ENCODE data around the gene SLC10A3.

Gene SLC10A3

DNA sequence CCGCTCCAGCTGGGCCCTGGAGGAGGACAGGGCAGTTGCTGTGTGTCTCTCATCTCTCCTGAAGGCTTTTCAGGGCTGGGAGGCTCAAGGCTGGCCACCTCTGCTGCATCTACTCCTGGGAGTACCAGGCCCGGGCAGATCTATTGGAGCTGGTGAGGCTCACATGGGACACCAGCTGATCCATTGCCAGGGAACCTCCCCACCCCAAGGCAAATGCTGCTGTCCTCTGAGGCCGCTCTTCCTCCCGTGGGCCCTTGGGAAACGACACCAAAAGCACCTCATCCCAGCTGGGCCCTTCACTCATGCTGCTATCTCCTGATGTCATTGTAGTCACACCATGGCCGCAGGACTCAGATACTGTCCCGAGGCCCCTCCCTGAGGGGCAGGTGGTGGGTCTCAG is 7.6 kb downstream of the SLC10A3 start:
- no peak for DNase-seq

- DNase-seq: no peak
Observed at GRCh38 chrX:154481911-154482601, 8.4 kb downstream of the SLC10A3 start.

GRCh38 chrX:154481195-154481594 is 9.2 kb downstream of the SLC10A3 start:
- no peak for DNase-seq

GRCh38 chrX:154478728-154479622 is 11.5 kb downstream of the SLC10A3 start, which contains the start of gene LAGE3:
Gene LAGE3, minus strand, starts transcription at chrX:154479281. Its CDS starts 366 bp downstream, at chrX:154478915.
- DNase-seq: peak; percentile 82 to 92 (median 89)

DNA sequence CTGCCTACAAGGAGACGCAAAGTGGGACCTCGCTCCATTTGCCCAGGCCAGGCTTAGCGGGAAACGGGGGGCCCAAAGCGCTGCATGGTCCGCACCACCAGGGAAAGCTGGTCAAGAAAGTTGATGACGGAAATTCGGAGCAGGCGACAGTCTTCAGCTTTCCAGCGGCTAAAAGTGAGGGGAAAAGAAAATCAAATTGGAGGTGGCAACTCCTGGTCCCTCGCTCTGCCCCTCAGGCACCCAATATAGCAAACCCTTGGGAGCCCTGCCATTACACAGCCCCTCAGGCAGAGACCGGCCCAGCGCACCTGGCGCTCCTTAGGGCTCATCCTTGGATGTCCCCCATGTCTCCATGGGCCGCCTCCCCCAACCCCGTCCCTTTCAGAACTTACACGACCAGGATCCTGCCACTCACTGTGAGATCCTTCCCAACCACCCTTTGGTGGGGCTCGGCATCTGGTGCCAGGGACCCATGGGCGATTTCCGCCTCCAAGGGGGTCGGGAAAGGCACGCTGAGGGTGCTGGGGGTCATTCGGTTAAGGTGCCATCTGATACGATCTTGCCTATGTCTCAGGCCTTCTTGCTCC is 12.4 kb downstream of the SLC10A3 start:
- no peak for DNase-seq

DNA sequence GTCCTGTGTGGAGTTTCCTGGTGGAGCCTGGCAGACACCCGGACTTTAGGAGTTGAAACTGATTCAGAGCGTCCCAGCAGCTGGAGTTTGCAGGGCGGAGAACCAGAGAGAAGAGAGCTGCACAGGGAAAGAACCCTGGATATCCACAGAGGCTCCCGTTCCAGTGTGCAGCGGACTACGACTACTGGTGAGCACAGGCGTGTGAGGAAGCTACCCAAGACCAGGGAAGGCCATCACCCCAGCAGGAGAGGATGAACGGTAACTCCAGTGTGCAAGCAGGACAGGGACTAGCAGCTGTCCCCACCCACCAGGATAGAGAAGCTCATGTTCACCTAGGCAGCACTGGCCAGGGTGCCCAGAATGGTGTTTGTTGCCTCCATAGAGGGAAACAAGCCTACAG is 13.6 kb downstream of the SLC10A3 start:
- no peak for DNase-seq

DNA sequence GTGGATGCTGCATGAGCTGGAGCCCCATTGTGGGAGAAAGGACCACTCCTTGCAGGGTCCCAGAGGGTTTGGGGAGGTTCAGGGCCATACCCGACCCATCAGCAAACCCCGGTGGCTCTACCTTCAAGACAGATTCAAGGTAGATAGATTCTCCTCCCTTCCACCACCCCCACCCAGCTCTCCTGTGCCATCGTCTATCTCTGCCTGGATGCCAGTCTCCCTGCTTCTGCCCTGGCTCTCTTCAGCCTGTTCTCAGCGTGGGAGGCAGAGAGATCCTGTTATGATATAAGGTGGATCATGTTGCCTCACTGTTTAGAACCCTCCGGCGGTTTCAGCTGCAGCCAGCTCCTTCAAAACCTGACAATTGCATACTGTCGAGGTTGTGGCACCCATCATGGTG is 16.7 kb downstream of the SLC10A3 start:
- DNase-seq: no peak

DNA sequence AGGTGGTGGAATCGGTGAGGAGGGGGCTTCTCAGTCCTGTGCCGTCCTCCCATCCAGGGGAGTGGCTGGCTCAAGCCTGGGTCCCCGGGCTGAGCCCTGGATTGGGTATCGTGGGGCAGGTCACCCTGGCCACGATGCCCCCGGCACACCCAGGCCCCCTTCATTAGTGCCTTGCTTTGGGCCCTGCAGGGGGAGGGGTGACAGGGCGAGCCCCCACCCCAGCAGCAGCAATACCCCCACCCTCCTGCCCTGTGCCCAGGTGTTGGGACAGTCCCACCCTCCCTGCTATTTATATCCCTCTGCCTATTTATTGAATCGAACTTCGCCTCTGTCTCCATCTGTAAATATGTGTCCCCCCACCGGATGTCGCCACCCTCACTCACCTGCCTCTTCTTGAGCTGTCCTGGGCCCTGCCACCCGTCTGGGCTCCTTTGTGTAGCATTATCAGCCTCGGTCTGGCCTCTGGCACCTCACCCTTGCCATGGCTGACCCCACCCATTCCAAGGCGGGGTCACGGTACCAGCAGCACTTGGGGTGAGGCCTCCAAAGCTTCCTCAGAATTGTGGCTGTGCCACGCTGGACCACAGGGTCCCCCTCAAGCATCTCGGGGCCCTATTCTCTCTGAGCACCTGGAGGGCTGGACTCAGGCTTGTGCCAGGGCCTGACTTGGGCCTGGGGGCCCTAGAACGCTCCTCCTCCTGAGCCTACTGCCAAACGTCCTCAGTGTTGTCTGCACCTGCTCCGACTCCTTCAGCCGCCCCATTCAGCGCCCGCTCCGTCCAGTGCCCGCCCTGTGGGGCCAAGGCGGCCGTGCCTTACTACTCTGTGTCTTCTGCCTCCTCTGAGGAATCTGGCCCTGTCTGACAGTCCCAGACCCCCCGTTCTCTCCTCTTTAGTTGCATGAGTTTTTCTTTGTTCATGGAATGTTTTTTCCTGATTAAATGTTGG is 17.5 kb downstream of the SLC10A3 start:
- no peak for DNase-seq

GRCh38 chrX:154471839-154472684 is 18.4 kb downstream of the SLC10A3 start:
- no peak for DNase-seq

DNA sequence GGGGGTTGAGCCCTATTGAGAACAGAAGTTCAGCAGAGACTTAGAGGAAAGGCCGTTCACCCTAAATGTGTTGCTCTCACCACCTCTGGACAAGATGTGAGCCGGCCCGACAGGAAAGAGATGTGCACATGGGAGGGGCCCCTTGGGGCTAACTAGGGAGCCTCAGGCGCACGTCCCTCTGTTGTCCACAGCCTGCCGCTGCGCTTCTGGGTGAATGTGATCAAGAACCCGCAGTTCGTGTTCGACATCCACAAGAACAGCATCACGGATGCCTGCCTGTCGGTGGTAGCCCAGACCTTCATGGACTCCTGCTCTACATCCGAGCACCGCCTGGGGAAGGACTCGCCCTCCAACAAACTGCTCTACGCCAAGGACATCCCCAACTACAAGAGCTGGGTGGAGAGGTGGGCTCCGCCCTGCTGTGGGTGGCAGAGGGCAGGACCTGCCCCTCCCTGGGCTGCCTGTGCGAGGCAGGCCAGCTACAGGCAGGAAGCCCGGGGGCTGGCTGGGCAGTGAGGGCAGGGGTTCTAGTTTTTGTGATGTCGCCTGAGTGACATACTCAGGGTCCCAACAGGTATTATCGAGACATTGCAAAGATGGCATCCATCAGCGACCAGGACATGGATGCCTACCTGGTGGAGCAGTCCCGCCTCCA is 19.4 kb downstream of the SLC10A3 start:
- no peak for DNase-seq

DNA sequence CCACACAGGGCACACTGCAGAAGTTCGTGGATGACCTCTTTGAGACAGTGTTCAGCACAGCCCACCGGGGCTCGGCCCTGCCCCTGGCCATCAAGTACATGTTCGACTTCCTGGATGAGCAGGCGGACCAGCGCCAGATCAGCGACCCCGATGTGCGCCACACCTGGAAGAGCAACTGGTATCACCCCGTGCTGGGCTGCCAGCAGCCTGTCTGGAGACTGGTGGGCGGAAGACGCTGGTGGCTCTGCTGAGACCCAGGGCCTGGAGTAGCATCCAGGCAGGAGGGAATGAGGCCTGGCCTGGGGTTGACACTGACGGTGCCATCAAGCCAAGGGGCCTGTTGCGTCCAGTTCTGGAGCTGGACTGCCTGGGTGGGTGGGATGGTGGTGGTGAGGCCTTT is 20.0 kb downstream of the SLC10A3 start:
- no peak for DNase-seq

DNA sequence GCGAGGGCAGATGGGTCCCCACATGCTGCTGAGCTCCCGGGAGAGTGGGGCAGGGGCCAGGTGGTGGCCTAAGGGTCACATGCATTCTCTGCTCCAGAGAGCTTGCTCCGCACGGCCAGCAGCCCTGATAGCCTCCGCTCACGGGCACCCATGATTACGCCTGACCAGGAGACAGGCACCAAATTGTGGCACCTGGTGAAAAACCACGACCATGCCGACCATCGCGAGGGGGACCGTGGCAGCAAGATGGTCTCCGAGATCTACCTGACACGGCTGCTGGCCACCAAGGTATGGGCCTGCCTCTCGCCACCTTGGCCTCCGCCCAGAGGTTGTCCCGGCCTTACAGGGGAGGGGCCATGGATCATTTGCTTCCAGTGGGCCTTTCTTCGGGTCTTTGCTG is 20.5 kb downstream of the SLC10A3 start:
- no peak for DNase-seq

GRCh38 chrX:154469114-154469513 is 21.3 kb downstream of the SLC10A3 start:
- no peak for DNase-seq

DNA sequence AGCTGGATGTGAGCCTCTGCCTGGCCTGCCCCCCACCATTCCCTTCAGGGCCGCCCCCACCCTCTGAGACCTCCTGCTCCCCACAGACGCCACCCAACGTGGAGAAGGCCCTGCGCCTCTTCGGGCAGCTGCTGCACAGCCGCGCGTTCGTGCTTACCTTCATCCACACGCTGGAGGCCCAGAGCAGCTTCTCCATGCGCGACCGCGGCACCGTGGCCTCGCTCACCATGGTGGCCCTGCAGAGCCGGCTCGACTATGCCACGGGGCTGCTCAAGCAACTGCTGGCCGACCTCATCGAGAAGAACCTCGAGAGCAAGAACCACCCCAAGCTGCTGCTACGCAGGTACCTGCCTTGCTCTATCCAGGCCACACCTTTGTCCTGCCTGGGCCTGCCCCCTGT is 22.2 kb downstream of the SLC10A3 start:
- DNase-seq: no peak

DNA sequence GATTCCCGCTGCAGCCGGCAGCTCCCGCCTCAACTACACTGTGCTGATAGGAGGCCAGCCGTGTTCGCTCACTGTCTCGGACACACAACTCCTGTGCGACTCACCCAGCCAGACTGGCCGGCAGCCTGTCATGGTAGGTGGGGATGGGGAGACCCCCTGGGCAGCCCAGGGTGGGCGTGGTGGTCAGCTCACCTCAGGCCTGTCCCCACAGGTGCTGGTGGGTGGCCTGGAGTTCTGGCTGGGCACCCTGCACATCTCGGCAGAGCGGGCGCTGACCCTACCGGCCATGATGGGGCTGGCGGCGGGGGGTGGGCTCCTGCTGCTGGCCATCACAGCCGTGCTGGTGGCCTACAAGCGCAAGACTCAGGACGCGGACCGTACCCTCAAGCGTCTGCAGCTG is 22.9 kb downstream of the SLC10A3 start:
- no peak for DNase-seq

- DNase-seq: no peak
Observed at GRCh38 chrX:154466907-154467306, 23.5 kb downstream of the SLC10A3 start.

DNA sequence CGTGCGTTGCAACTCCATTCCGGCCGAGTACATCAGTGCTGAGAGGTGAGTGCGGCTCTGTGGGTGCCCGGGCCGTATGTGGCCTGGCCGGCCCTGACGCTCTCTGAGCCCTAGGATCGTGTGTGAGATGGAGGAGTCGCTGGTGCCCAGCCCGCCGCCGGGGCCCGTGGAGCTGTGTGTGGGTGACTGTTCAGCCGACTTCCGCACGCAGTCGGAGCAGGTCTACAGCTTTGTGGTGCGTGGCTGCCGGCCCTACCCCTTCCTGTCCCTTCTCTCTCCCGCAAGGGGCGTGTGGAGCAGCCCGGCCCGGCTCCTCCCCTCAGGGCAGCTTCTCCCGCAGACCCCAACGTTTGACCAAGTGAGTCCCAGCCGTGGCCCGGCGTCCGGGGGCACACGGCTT is 24.4 kb downstream of the SLC10A3 start:
- no peak for DNase-seq

DNA sequence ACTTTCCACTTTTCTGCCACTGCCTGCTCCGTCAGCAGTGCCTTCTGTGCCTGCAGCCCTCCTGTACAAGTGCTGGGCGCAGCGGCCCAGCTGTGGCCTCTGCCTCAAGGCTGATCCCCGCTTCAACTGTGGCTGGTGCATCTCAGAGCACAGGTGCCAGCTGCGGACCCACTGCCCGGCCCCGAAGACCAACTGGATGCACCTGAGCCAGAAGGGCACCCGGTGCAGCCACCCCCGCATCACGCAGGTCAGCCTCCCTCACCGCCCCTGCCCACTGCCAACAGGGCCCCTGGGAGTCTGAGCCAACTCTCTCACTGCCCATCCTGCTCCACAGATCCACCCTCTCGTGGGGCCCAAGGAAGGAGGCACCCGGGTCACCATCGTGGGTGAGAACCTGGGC is 24.8 kb downstream of the SLC10A3 start:
- DNase-seq: no peak

- DNase-seq: no peak
Observed at GRCh38 chrX:154464806-154465365, 25.5 kb downstream of the SLC10A3 start.

GRCh38 chrX:154463611-154464220 is 26.7 kb downstream of the SLC10A3 start:
- no peak for DNase-seq

Data from T-helper 1 cell (primary cell).